Stimulated activated CD4-positive, alpha-beta T cell treated with anti-CD3 and anti-CD28 coated beads, TNF-alpha, amount 100 ng/mL, for 48 hours (primary cell): ENCODE results near the gene SBF1.
"Not testable (repeated sequence)": the region's sequence is repeated elsewhere in the genome, so short reads cannot be mapped to it uniquely, and the experiment has no call there.

Experiments
- DNase-seq, 3 donors: peaks; one replicate each; pipeline ENCODE4 v3.0.0-alpha.2; 2020; ENCODE audit warnings: low read depth in 3 of 3

SBF1 gene

DNA sequence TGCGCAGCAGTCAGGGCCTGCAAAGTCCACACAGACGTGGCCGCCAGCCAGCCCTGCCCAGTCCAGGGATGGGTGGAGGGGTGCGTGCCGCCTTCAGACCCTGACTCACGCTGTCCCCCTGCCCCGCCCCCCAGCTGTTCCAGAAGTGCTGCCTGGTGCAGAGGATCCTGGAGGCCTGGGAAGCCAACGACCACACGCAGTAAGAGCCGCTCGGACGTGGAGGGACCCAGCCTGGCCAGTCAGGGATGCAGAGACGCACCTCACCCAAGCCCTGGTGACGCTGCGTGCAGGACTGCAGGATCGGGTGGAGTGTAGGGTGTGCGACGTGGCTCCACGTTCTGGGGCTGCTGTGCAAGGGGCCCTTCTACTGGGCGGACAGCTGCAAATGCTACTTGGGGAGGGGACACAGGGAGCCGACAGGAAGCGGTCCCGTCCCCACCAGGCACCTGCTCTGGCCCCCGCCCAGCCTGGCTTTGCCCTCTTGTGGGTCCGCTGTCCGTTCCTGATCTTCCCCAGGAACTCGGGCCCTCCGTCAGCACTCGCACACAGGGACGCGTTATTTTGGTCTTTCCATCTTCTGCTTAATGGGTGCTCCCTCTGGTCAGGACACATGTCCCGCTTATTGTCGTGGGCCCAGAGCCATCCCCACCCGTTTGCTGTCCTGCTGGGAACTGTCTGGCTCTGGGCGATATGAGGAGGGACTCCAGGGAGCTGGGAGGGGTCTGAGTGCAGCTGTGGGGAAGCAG, 42.5 kb downstream of the SBF1 start:
- no peak for DNase-seq

DNA sequence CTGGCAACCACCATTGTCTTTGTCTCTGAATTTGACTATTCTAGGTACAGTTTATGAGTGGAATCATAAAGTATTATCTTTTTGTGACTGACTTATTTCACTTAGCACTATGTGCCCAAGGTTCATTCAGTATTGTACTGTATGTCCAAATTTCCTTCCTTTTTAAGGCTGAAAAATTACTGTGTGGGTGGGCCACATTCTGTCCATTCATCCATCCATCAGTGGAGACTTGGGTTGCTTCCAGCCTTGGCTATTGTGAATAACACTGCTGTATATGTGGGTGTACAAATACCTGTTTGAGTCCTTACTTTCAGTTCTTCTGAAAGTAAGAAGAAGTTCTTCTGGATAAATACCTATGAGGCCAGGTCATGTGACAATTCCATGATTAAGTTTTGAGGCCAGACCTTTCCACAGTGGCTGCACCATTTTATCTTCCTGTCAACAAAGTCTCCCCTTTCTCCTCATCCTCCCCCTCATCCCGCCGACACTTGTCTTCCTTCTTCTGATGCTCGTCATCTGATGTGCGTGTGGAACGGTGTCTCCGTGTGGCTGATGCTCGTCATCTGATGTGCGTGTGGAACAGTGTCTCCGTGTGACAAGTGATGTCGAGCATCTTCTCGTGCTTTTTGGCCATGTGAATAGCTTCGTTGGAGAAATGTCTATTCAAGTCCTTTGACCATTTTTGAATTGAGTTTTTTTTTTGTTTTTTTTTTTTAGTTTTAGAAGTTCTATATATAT, 49.5 kb downstream of the SBF1 start:
- no peak for DNase-seq

DNA sequence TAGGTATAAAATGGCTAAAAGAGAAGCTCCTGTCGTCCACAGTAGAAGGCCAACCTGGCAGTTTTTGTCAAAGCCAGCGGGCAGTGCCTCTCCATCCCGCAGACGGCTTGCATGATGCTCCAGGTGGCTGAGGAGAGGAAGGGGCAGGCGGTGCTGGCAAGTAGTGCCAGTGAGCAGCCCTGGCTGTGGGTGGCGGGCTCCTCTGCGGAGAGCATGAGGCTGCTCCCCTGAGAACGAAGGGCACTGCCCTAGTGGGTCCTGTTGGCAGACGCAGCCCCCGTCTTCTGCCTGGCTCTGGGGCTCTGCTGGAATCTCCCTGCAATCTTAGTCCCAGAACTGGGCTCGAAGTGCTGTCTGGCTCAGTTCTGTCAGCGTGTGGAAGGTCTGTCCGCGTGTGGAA, 50.9 kb downstream of the SBF1 start:
- no peak for DNase-seq

DNA sequence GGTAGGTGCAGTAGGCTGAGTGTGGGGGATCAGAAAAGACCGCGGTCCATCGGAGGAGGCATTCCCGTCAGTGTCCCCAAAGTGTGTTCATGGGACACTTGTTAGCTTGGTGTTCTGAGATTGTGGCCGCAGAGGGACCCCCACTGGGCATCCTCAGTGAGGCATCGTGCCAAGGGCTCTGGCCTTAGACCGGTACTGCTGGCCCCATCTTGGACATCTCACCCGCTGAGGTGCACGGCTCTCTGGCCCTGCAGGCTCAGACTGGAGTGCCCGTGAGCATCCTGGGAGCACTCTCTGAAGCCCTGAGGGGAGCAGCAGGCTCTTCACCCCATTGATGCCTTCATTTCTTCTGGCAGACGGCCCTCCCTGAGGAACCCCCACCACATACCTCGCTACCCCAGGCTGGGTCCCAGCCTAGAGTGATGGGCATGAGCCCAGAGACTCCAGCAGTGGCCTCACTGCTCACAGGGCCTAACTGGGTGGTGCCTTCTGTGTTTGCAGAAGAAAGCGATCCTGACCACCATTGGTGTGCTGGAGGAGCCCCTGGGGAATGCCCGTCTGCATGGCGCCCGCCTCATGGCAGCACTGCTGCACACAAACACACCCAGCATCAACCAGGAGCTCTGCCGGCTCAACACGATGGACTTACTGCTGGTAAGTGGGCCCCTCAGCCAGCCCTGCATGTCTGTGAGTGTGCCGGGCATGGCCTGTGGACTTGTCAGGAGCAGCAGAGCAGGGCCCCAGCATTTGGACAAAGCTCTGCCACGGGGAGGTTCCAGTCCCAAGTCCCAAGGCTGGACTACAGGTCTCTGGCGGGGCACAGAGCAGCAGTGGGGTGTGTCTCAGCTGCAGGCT, 51.6 kb downstream of the SBF1 start:
- no peak for DNase-seq

DNA sequence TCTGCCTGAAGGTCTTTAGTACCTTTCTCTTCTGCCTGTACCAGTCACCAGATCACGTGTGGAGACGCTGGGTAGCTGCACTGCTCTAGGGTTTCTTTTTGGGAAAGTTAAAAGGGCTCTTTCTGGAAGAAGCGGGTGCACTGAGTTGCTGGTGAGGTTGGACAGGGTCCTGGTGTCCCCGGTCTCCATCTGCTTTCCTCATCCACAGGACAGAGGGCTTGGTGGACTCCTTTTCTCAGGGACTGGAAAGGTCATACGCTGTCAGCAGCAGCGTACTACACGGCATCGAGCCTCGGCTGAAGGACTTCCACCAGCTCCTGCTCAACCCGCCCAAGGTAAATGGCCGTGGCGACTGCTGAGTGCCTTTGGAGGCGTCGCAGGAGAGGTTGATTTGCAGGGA, 52.8 kb downstream of the SBF1 start:
- DNase-seq, result no peak

DNA sequence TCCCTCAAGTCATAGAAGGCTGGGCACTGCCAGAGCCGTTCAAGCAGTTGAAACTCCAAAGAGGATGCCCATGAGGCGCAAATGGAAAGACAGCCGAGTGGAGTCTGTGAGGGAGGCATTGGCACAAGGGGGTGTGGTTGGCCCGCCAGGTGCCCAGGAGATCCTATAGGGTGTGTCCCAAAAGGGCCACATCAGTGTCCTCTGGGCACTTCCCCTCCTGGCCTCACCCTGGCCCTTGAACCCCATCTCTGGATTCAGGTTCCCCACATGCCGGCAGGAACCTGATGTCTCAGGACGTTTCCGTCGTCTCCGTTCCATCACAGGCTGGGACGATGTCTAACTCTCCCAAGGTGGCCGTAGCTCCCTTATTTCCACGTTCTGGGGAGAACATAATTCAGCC, 54.3 kb downstream of the SBF1 start:
- DNase-seq, result no peak

DNA sequence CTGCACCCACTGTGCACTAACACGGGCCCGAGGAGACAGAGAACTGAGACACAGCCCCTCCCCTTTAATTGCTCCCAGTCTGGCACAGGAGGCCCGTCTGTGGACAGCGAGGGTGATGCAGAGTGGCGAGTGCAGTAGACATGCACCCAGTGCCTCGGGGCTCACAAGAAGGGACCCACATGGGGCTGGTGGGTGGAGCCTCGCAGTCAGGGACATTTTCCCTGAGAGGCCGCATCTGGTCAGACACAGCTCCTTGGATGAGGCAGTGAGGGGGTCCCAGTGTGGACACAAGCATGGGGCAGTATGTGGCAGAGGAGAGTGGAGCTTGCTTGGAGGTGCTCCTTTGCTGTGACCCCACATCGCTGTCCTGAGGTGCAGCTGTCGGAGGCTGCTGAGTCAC, 54.8 kb downstream of the SBF1 start:
- no peak for DNase-seq

DNA sequence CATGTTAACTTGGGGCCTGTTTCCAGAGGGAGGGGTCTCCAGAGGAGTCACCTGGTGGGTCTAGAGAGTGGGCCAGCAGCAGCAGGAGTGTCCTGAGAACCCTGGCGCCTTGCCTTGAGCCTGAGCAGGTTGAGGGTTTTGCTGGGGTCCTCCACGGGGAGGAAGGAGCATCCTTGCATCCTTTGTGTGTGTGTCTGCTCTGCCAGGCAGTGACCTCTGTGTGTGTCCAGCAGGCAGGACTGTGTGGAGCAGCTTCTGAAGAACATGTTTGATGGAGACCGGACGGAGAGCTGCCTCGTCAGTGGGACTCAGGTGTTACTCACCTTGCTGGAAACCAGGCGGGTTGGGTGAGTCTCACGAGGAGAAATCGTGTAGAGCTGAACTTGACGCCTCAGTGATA, 55.7 kb downstream of the SBF1 start:
- no peak for DNase-seq

DNA sequence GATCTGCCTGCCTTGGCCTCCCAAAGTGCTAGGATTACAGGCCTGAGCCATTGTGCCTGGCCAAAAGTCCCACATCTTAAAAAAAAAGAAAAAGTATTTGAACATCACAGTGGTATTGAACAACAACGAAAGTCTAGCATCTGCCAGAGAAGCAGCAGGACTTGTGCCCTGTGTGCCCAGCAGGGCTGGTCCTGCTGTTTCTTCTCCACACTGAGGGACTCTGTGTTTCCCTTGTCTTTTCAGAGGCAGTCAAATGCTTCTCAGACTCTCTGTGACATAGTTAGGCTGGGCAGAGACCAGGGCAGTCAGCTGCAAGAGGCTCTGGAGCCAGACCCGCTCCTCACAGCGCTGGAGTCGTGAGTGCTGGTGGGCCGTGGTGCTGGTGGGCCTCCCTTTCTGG, 56.2 kb downstream of the SBF1 start:
- no peak for DNase-seq

DNA sequence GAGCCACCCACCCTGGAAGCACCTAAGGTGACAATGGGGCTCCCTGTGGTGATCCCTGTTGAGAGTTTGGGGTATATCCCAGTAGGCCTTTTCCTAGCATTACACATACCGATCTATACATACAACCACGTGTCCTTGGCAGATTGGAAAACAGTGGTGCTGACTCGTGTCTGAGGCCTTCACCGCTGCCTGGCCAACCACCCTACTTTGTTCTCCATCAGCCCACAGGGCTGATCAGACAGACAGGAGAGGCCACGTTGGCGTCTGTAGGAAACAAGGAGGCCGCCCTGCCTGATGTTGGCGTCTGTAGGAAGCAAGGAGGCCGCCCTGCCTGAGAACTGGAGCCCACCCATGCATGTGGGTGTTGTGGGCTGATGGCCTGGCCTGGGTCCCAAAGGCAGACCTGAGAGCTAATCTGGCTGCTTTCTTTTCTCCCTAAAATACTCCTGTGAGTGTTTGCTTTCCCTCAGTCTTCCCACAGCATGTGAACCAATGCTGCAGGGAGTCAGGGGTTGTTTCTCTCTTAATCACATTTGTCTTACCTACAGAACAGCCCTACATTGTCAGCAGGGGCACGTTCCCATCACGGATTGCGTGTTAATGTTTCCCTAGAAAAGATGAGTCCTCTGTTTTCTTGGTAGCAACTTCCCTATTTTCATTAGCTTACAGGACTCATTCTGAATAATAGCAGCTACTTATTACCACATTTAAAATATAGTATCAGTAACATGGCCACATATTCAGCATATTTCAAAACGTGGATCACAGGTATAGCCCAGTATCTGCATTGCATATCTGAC, 57.2 kb downstream of the SBF1 start:
- DNase-seq, result no peak

DNA sequence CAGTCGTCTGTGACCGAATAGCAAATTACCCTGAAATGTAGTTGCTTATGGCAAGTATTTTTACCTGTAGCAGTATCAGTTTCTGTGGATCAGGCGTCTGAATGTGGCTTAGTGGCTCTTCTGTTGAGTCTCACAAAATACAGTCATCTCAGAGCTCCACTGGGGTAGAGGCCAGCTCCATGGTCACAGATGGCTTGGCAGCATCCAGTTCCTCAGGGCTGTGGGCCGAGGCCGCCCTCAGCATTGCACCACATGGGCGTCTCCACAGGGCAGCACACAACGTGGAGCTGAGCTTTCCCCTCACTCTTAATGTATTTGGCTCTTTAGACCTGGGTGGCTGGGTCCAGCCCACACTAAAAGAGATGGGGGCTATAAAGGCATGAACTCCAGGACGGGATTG, 57.8 kb downstream of the SBF1 start:
- no peak for DNase-seq

DNA sequence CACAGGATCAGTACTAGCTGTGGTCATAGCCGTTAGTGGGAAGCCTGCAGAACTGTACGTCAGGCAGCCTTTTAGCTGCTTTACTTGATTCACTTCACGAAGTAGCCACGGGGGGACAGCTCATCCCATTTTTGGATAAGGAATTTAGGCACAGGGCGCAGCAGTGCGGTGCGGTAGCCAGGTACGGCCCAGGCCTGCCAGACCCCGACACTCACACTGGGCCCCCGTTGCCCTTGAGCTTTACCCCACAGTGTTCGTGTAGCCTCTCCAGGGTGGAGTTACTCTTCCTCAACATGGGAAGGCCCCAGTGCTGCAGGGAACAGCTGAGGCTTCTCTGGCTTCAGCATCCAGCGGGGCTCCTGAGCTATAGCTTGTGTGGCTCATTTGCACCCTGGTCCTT, 59.4 kb downstream of the SBF1 start:
- no peak for DNase-seq

DNA sequence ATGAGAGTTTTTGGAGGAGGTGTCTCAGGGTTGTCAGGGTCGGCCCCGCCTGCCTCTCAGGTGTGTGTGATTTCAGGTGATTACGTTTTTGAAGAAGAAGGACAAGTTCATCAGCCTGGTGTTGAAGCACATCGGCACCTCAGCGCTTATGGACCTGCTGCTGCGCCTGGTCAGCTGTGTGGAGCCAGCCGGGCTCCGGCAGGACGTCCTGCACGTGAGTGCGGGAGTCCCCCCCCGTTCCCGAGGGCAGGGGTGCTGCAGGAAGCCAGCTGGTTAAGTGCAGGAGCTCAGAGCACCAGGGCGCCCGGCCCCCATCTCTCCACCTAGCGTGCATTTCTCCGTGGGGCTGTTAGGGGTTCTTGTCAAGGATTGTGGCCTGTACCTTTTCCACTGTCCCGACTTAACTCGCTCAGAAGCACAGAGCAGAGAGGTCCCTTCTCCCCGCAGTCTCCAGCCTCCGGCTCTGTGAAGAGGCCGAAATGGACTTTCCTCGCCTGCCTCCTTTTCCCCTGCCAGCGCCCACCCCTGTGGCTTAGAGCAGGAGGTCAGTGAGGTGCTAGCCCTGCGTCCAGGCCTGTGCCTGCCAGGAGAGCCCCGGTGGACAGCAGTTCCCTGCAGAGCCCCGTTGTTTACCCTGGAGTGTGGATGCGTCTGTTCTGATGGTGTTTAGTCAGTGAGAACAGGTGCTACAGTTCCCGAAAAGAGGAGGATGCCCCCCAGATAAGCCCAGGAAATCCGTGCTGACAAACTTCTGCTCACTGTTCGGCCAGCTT, 60.2 kb downstream of the SBF1 start:
- no peak for DNase-seq

DNA sequence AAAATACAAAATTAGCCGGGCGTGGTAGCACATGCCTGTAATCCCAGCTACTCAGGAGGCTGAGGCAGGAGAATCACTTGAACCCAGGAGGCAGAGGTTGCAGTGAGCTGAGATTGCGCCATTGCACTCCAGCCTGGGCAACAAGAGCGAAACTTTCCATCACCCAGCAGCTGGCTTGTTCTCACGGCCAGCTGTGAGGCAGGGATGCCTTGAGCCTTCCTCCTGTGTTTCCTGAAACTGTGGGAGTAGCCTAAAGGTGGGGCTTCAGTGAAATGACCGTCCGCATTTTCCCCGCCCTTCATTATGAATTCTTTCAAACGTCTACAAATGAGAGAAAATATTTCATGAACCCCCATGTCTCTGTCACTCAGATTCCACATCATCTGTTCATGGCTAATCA, 65.9 kb downstream of the SBF1 start:
- not testable (repeated sequence) for DNase-seq

DNA sequence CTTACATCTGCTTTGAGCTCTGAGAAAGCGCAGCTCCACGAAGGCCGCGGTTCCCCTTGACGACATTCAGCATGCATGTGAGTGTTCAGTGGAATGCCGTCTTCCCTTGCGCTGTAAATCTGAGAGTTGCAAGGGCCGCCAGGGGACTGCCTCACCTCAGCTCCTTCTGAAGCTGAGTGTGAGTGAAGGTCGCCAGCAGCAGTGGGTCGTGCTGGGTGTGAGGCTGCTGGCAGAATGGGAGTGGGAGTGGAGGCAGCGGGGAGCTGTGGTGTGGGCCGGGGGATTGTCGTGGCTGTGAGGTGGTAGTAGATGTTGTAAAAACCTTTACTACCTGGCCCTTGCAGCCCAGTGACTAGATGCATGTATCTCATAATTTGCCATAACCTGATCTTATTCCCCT, 66.5 kb downstream of the SBF1 start:
- no peak for DNase-seq

DNA sequence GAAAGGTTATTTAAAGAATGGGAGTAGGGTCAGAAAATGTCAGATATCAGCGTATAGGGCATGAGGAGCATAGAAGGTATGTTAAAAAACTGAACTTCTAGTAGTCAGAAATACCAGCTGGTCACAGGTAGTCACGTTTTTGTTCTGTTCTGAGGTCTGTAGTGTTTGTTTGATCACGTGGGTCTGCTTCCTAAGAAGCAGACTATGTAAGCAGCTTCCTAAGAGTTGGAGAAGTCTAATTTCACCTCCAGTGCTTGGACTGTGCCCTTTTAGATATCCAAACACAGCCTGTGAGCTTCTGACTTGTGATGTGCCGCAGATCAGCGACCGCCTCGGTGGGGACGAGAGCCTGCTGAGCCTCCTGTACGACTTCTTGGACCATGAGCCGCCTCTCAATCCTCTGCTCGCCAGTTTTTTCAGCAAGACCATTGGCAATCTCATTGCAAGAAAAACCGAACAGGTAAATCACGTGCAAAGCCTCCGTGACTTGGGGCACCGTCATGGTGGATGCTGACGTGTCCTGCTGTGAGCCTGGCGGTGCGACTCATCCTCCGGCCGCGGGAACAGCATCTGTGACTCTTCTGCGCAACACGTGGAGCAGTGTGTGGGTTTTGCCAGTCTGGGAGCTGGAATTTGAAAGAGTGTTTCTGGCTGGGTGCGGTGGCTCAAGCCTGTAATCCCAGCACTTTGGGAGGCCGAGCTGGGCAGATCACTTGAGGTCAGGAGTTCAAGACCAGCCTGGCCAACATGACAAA, 68.2 kb downstream of the SBF1 start:
- no peak for DNase-seq

DNA sequence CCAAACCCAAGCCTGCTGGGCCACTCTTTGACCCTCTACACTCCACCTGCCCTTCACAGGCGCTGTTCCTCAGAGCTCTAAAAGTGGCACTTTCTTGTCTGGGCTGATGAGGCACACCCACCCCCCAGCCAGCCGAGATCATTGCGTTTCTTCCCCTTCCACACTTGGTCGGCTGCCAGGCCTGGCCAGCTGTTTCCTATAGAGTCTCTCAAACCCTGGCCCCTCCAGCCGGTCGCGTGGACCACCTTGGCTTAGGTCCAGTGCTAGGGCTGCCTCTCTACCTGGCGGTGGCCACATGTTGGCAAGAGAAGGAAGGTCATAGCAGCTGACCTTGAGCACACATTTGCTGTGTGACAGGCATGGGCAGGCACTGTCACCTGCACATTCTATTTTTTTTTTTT, 71.1 kb downstream of the SBF1 start:
- DNase-seq, result no peak

DNA sequence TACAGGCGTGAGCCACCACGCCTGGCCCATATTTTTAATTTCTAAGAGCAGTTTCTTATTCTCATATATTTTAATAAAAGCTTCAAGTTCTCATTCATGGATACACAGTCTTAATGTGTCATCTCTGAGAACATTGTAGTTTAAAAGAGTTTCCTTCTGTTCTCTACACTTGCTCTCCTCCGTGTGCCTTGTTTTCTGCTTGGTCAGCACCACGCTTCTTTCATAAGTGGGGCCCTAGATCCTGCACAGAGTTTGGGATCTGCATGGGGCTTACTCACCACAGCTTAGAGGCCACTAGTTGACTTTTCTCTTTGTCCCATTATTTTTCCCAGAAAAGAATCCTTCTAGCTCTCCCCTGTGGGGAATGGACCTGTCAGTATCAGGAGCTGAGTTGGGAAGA, 72.9 kb downstream of the SBF1 start:
- no peak for DNase-seq

DNA sequence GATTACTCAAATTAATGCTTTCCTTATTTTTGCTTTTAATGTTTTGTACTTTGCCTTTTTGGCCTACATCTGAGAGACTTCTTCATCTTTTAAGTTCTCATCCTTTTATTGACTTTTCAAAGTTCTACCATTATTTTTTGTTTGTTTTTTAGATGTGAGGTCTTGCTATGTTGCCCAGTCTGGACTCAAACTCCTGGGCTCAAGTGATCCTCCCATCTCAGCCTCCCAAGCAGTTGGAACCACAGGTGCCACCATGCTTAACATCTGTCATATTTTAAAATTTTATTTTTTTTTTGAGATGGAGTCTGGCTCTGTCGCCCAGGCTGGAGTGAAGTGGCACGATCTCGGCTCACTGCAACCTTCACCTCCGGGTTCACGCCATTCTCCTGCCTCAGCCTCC, 73.9 kb downstream of the SBF1 start:
- DNase-seq, result no peak

DNA sequence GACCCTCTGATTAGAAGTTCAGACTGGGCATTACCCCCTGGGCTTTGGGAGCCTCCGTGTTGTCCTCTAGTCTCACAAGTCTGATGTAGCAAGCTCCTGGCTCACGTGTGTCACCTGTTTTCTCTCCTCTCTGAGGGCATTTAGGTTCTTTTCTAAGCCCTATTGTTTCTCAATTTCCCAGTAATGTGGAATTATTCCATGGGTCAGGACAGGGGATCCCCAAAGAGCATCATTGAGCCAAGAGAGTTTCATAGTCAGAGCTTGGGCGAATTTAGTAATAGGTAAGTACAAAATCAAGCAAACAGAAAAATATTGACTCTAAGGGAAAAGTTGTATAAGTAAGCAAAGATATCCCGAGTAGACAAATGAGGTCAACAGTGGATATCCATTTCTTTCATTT, 74.4 kb downstream of the SBF1 start:
- no peak for DNase-seq
